Left ventricle myocardium inferior (tissue), 1 donor: Measurements from ENCODE around the gene PPP1R9A. TPM values are rescaled to one million over a fixed set of nuclear protein-coding genes. Genes with fewer than 3 reads are reported as not detected.

Source experiments
- DNase-seq: peaks from one replicate; pipeline ENCODE4 v3.0.0-alpha.2; 2020
- H3K27ac ChIP-seq: fragments of 200-600 bp; replicated peaks from 2 replicates; pipeline ENCODE4 v1.8.0; 2021
- H3K27me3 ChIP-seq: fragments of 200-600 bp; 2 replicates; pipeline ENCODE4 v1.8.0; 2021; ENCODE audit warnings: low read depth
- H3K36me3 ChIP-seq: fragments of 200-600 bp; 2 replicates; pipeline ENCODE4 v1.8.0; 2021
- H3K4me1 ChIP-seq: fragments of 200-600 bp; 2 replicates; pipeline ENCODE4 v1.8.0; 2021
- H3K4me3 ChIP-seq: fragments of 200-600 bp; 2 replicates; pipeline ENCODE4 v1.8.0; 2021; ENCODE audit warnings: mild to moderate bottlenecking, moderate library complexity
- H3K9me3 ChIP-seq: fragments of 200-600 bp; replicated peaks from 2 replicates; pipeline ENCODE4 v1.8.0; 2021
- intact Hi-C: fragments of 100-400 bp; cut with micrococcal nuclease; formaldehyde crosslinking; loops from one replicate; pipeline ENCODE4 v1.11.0; 2022
- total RNA-seq: library from RNA; stranded (reverse); fragmentation: NEBNext Ultra II Directional; extraction: Animal tissue kit (Norgen Biotek cat#: 25700); gene quantifications from one replicate; pipeline ENCODE4 v1.2.1, GENCODE V29; 2021
- TF ChIP-seq, protein P1 (sequence below): fragments of 200-600 bp; IDR thresholded peaks from 2 replicates; pipeline ENCODE4 v1.8.0; 2021; ENCODE audit warnings: antibody characterized with exemption, mild to moderate bottlenecking, borderline replicate concordance
- donor health status: DM: no; HTN: yes; CAD: no; lungs with severe emphysema.

The PPP1R9A gene
- total RNA-seq, 1 donor from 2014 or later = 27.6 TPM

DNA sequence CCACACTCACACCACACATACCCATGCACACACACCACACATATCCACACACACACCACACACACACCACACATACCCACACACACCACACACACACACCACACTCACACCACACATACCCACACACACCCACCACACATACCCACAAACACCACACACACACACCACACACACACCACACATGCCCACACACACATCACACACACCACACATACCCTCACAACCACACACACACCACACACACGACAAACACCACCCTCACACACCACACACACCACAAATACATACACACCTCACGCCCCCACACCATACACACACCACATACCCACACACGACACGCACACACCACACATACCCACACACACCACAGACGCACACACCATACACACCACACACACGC is 297.2 kb downstream of the PPP1R9A start:
- TF ChIP-seq, protein P1, sequence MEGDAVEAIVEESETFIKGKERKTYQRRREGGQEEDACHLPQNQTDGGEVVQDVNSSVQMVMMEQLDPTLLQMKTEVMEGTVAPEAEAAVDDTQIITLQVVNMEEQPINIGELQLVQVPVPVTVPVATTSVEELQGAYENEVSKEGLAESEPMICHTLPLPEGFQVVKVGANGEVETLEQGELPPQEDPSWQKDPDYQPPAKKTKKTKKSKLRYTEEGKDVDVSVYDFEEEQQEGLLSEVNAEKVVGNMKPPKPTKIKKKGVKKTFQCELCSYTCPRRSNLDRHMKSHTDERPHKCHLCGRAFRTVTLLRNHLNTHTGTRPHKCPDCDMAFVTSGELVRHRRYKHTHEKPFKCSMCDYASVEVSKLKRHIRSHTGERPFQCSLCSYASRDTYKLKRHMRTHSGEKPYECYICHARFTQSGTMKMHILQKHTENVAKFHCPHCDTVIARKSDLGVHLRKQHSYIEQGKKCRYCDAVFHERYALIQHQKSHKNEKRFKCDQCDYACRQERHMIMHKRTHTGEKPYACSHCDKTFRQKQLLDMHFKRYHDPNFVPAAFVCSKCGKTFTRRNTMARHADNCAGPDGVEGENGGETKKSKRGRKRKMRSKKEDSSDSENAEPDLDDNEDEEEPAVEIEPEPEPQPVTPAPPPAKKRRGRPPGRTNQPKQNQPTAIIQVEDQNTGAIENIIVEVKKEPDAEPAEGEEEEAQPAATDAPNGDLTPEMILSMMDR = no peak
- Histone ChIP-seq H3K4me1 (no peaks in the 10 kb centered on the region), H3K36me3 (no peaks in the 10 kb centered on the region), H3K27ac (no peak overlapping the region), H3K9me3 (no peaks in the 10 kb centered on the region), H3K27me3 (no peaks in the 10 kb centered on the region), H3K4me3 (no peak overlapping the region)
- intact Hi-C loops = no loop called here
- DNase-seq = no peak

DNA sequence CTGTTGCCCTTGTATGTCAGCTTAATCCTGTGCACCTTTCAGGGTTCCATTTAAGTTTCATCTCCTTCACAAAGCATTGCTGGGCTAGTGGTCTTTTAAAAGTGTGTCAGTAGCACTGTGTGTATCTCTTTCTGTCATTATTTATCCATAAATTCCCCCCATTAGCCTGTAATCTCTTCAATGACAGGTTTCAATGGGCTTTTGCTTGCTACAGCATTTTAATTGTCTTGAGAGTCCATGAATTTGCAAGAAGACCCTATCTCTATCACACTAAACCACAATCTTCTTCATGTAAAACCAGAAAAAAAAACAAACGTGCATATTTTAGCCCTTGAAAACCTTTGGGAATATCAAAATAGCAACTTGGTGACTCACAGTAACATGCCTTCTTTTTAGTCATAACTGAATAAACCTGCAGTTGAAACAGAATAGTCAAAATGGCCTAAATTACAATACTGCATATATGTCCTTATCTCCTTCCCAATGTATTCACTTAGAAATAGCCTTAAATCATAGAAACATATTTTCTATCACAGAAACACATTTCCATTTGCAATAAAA is 298.4 kb downstream of the PPP1R9A start:
- intact Hi-C loops = no loop called here
- no peaks in the 10 kb centered on the region for H3K36me3 ChIP-seq
- no peak for DNase-seq

DNA sequence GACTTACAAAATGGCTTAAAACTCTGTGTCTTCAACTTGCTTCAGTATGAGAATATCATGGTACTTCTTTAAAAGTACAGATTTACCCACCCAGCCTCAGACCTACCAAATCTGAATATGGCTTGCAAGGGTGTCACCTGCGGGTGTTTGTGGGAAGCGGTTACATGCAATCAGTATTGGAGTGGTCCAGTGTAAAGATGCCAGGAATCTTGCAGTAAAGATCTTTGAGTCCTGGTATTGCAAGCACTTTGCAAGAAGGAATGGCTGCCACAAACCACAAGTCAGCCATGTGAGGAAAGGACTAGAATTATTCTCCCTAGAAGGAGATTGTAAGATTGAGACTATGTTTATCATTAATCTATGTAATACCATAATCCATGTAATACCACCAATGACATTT is 301.9 kb downstream of the PPP1R9A start:
- no peaks in the 10 kb centered on the region for H3K36me3 ChIP-seq
- no peaks in the 10 kb centered on the region for H3K4me1 ChIP-seq
- no peak overlapping the region for H3K27ac ChIP-seq
- TF ChIP-seq, protein P1 = no peak
- no peaks in the 10 kb centered on the region for H3K27me3 ChIP-seq
- DNase-seq = no peak
- no peak overlapping the region for H3K4me3 ChIP-seq
- intact Hi-C loops = no loop called here
- H3K9me3 ChIP-seq = no peaks in the 10 kb centered on the region

More for the DNA sequence above, 298.4 kb downstream of the PPP1R9A start:
- Histone ChIP-seq H3K27ac (no peak overlapping the region), H3K9me3 (no peaks in the 10 kb centered on the region), H3K4me3 (no peak overlapping the region), H3K27me3 (no peaks in the 10 kb centered on the region), H3K4me1 (no peaks in the 10 kb centered on the region)
- TF ChIP-seq, protein P1 = no peak

DNA sequence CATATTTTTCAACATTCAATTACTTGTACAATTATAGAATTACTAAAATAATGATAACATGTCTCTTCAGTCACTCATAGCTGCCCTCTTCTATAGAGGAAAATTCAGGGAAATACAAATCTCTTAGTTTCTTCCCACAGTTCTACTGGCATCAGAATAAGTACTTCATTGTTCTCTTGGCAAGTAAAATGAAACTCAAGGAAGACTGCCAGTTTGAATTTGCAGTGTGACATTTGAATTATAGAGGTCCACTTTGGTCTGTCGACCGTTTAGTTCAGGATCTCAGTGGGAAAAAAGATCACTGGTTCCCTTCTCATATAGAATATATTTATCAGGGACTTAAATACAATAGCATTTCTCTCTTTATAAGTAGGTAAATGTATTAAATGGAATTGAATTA is 302.4 kb downstream of the PPP1R9A start:
- no peaks in the 10 kb centered on the region for H3K36me3 ChIP-seq
- no peaks in the 10 kb centered on the region for H3K27me3 ChIP-seq
- no peaks in the 10 kb centered on the region for H3K4me1 ChIP-seq
- DNase-seq = no peak
- intact Hi-C loops = no loop called here
- TF ChIP-seq, protein P1 = no peak
- no peak overlapping the region for H3K4me3 ChIP-seq
- H3K9me3 ChIP-seq = no peaks in the 10 kb centered on the region
- no peak overlapping the region for H3K27ac ChIP-seq

DNA sequence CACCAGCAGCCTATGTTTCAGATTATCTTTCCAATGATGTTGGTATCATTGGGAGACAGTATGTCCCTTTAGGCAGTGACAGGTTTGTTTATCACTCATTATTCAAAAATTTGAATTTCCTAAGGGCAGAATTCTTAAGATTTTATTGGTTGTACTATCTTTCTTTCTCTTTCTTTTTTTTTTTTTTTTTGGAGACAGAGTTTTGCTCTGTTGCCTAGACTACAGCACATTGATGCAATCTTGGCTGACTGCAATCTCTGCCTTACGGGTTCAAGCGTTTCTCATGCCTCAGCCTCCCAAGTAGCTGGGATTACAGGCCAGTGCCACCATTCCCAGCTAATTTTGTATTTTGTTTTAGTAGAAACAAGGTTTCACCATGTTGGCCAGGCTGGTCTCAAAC is 305.8 kb downstream of the PPP1R9A start:
- Histone ChIP-seq H3K27me3 (no peaks in the 10 kb centered on the region), H3K27ac (peak overlapping the region; percentile 18), H3K36me3 (no peaks in the 10 kb centered on the region), H3K9me3 (peaks cover 7% of the 10 kb centered on the region), H3K4me1 (no peaks in the 10 kb centered on the region), H3K4me3 (no peak overlapping the region)
- DNase-seq = no peak
- TF ChIP-seq, protein P1 = no peak
- intact Hi-C loops = no loop called here
